CD14-positive monocyte (primary cell): Measurements from ENCODE around the gene RAB40A. TPM values are rescaled to one million over a fixed set of nuclear protein-coding genes. Genes with fewer than 3 reads are reported as not detected.

Experiments
- DNase-seq, 3 donors: peaks; one replicate each; pipeline ENCODE4 v3.0.0-alpha.2; 2011 to 2022
- H2AFZ ChIP-seq: 2 replicates; pipeline ENCODE4 v1.6.0; 2012; ENCODE audit warnings: mild to moderate bottlenecking, low read depth, low read length, inconsistent platforms; ENCODE audit not compliant: insufficient read depth, poor library complexity, severe bottlenecking
- H3K27ac ChIP-seq, 2 donors: 1 replicate in 1 of 2; 2 replicates in 1 of 2; pipeline ENCODE4 v1.5.1; 2012 to 2013; ENCODE audit warnings: low read length in 2 of 2, control low read depth in 1 of 2, inconsistent platforms in 1 of 2, low read depth in 1 of 2, mild to moderate bottlenecking in 1 of 2
- H3K27me3 ChIP-seq, 2 donors: one replicate each; pipeline versions ENCODE4 v1.6.0 to v1.6.1; 2011 to 2013; ENCODE audit warnings: low read length in 2 of 2; ENCODE audit not compliant: control insufficient read depth in 2 of 2, insufficient read depth in 2 of 2
- H3K36me3 ChIP-seq, 2 donors: replicated peaks in 1 of 2; 1 replicate in 1 of 2; 2 replicates in 1 of 2; pipeline versions ENCODE4 v1.5.1 to v1.6.1; 2012 to 2013; ENCODE audit warnings: low read length in 2 of 2, control low read depth in 1 of 2, inconsistent platforms in 1 of 2, mild to moderate bottlenecking in 1 of 2; ENCODE audit not compliant: insufficient read depth in 2 of 2, control insufficient read depth in 1 of 2
- H3K4me1 ChIP-seq, 2 donors: 1 replicate in 1 of 2; 2 replicates in 1 of 2; pipeline versions ENCODE4 v1.5.1 to v1.6.1; 2012 to 2013; ENCODE audit warnings: low read length in 2 of 2, control low read depth in 1 of 2, inconsistent platforms in 1 of 2, mild to moderate bottlenecking in 1 of 2, moderate library complexity in 1 of 2; ENCODE audit not compliant: insufficient read depth in 2 of 2, control insufficient read depth in 1 of 2
- H3K4me2 ChIP-seq: replicated peaks from 2 replicates; pipeline ENCODE3; 2012; ENCODE audit warnings: low read length, moderate library complexity, mild to moderate bottlenecking; ENCODE audit not compliant: poor library complexity, severe bottlenecking; ENCODE audit errors: extremely low read depth
- H3K4me3 ChIP-seq, 3 experiments: fragments of 200-600 bp in 1 of 3; sonication (generic) in 1 of 3; replicated peaks in 1 of 3; 1 replicate in 2 of 3; 2 replicates in 1 of 3; pipeline ENCODE4 v1.5.1; 2011 to 2013; ENCODE audit warnings: low read length in 3 of 3, mild to moderate bottlenecking in 3 of 3, control low read depth in 2 of 3, low read depth in 2 of 3, inconsistent platforms in 1 of 3, moderate library complexity in 1 of 3
- H3K79me2 ChIP-seq: 2 replicates; pipeline ENCODE4 v1.6.0; 2012; ENCODE audit warnings: mild to moderate bottlenecking, control low read depth, inconsistent platforms, low read length, moderate library complexity; ENCODE audit not compliant: insufficient read depth
- H3K9ac ChIP-seq: 2 replicates; pipeline ENCODE4 v1.6.0; 2017; ENCODE audit warnings: low read length, mild to moderate bottlenecking; ENCODE audit not compliant: insufficient read depth, poor library complexity, severe bottlenecking
- H3K9me3 ChIP-seq, 2 donors: replicated peaks in 1 of 2; 1 replicate in 1 of 2; 2 replicates in 1 of 2; pipeline versions ENCODE4 v1.5.1 to v1.6.1; 2012 to 2013; ENCODE audit warnings: low read length in 2 of 2, control low read depth in 1 of 2; ENCODE audit not compliant: control insufficient read depth in 1 of 2, insufficient read depth in 1 of 2
- H4K20me1 ChIP-seq: 2 replicates; pipeline ENCODE4 v1.6.0; 2012; ENCODE audit warnings: mild to moderate bottlenecking, low read length, control low read depth, moderate library complexity; ENCODE audit not compliant: insufficient read depth
- H3K27ac Mint-ChIP-seq, 7 donors: one replicate each; pipeline ENCODE4 v1.8.0; 2020; ENCODE audit warnings: mild to moderate bottlenecking in 7 of 7, mixed read lengths in 7 of 7, moderate library complexity in 6 of 7, inconsistent platforms in 2 of 7
- H3K27me3 Mint-ChIP-seq, 3 donors: one replicate each; pipeline ENCODE4 v1.8.0; 2021 to 2022; ENCODE audit warnings: low read depth in 3 of 3, mild to moderate bottlenecking in 3 of 3, mixed read lengths in 3 of 3, moderate library complexity in 3 of 3, inconsistent platforms in 1 of 3
- H3K36me3 Mint-ChIP-seq, 2 donors: one replicate each; pipeline ENCODE4 v1.8.0; 2020; ENCODE audit warnings: mixed read lengths in 2 of 2, inconsistent platforms in 1 of 2, mild to moderate bottlenecking in 1 of 2
- H3K4me1 Mint-ChIP-seq: one replicate; pipeline ENCODE4 v1.8.0; 2020; ENCODE audit warnings: mild to moderate bottlenecking, mixed read lengths
- H3K4me3 Mint-ChIP-seq, 2 donors: one replicate each; pipeline ENCODE4 v1.8.0; 2020; ENCODE audit warnings: mild to moderate bottlenecking in 2 of 2, mixed read lengths in 2 of 2, moderate library complexity in 1 of 2
- H3K9me3 Mint-ChIP-seq, 7 donors: one replicate each; pipeline ENCODE4 v1.8.0; 2020 to 2022; ENCODE audit warnings: mixed read lengths in 7 of 7, mild to moderate bottlenecking in 6 of 7, moderate library complexity in 6 of 7, inconsistent platforms in 2 of 7
- CTCF ChIP-seq: fragments of 200-600 bp; IDR thresholded peaks from one replicate; pipeline ENCODE4 v1.8.0; 2022; ENCODE audit warnings: antibody characterized with exemption, mild to moderate bottlenecking
- WGBS: methylation state at CpG from one replicate; pipeline ENCODE4 v1.1.5; 2013; ENCODE audit warnings: missing lambda C conversion rate; ENCODE audit not compliant: insufficient coverage; 5-methylcytosine and 5-hydroxymethylcytosine counted together
- intact Hi-C, 2 donors: fragments of 100-400 bp; cut with micrococcal nuclease; formaldehyde crosslinking; loops; one replicate each; pipeline versions ENCODE4 v1.15.0 to v1.15.1; 2023
- polyA plus RNA-seq, 3 donors: library from polyadenylated mRNA; depleted of rRNA in 1 of 3; unstranded in 2 of 3; stranded (reverse) in 1 of 3; fragments of 300-500 nt in 2 of 3; fragments of >200 nt in 1 of 3; fragmentation: Illumina TruSeq in 2 of 3; gene quantifications; 1 replicate in 2 of 3; 2 replicates in 1 of 3; pipeline ENCODE4 v1.2.3, GENCODE V29; 2012 to 2021

RAB40A gene
- polyA plus RNA-seq, 3 donors, result not detected

GRCh38 chrX:103538728-103539127 lies 19.4 kb upstream of the RAB40A start:
- intact Hi-C loops, result no loop called here
- H3K27ac Mint-ChIP-seq, result no peak overlapping the region
- no peaks in the 10 kb centered on the region for H3K9me3 ChIP-seq
- H3K4me1 ChIP-seq, result peaks cover under 1 to 2% of the 10 kb centered on the region in 2 donors
- no peaks in the 10 kb centered on the region for H3K27me3 ChIP-seq
- H3K36me3 ChIP-seq, result no peaks in the 10 kb centered on the region
- H3K4me2 ChIP-seq, result no peak overlapping the region
- H3K36me3 Mint-ChIP-seq, result no peaks in the 10 kb centered on the region
- no peak overlapping the region for H3K27ac ChIP-seq
- H3K4me1 Mint-ChIP-seq, result peaks cover 1% of the 10 kb centered on the region
- peaks cover 0 to 6% (median 0%) of the 10 kb centered on the region in 3 donors for H3K27me3 Mint-ChIP-seq
- H3K9ac ChIP-seq, result no peak overlapping the region
- H4K20me1 ChIP-seq, result no peaks in the 10 kb centered on the region
- no peak overlapping the region for H2AFZ ChIP-seq
- no peak for TF ChIP-seq CTCF
- no peak overlapping the region for H3K4me3 ChIP-seq
- no peak for DNase-seq
- H3K4me3 Mint-ChIP-seq, result no peak overlapping the region
- no peaks in the 10 kb centered on the region for H3K79me2 ChIP-seq
- H3K9me3 Mint-ChIP-seq, result peaks cover 0 to 3% (median 0%) of the 10 kb centered on the region in 7 donors

GRCh38 chrX:103537871-103538387 lies 18.6 kb upstream of the RAB40A start:
- no CpG with 5 or more reads among the region's 3 CpGs for WGBS
- no peak overlapping the region for H3K27ac ChIP-seq

More at GRCh38 chrX:103537871-103538387, 18.6 kb upstream of the RAB40A start:
- no peaks in the 10 kb centered on the region for H3K27me3 ChIP-seq
- H3K27me3 Mint-ChIP-seq, result peaks cover 0 to 6% (median 0%) of the 10 kb centered on the region in 3 donors
- H3K4me1 Mint-ChIP-seq, result peaks cover 4% of the 10 kb centered on the region
- H3K4me3 ChIP-seq, result no peak overlapping the region
- H3K4me1 ChIP-seq, result peaks cover 3% of the 10 kb centered on the region in 2 donors
- intact Hi-C loops, result no loop called here
- H3K9me3 Mint-ChIP-seq, result peaks cover 0 to 3% (median 0%) of the 10 kb centered on the region in 7 donors
- no peak overlapping the region for H3K4me3 Mint-ChIP-seq
- TF ChIP-seq CTCF, result no peak
- no peaks in the 10 kb centered on the region for H3K9me3 ChIP-seq
- no peak overlapping the region for H3K27ac Mint-ChIP-seq
- H3K4me2 ChIP-seq, result no peak overlapping the region
- H2AFZ ChIP-seq, result no peak overlapping the region
- no peak overlapping the region for H3K9ac ChIP-seq
- no peaks in the 10 kb centered on the region for H3K79me2 ChIP-seq
- H3K36me3 Mint-ChIP-seq, result no peaks in the 10 kb centered on the region
- no peaks in the 10 kb centered on the region for H4K20me1 ChIP-seq
- H3K36me3 ChIP-seq, result no peaks in the 10 kb centered on the region
- no peak for DNase-seq
